ENCODE data around the gene ALPL. TPM values are rescaled to one million over a fixed set of nuclear protein-coding genes. Genes with fewer than 3 reads are reported as not detected.

ALPL gene
- total RNA-seq, 1 donor from 2014 or later = 13.1 TPM

DNA sequence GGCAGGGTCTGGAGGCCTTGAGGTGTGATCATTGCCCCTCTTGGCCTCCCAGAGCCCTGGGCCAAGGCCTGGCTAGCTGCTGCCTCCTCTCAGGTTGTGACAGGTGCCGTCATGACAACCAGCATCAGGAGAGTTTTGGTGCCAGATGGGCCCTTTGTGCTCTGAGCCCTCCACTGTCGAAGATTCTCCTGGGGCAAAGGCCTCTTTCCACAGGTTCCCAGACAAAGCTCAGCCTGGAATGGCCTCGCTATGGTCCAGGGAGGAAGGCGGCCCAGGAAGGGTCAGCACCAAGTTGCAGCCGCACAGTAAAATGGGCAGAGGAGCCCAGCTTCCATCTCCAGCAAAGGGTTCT, 78.4 kb downstream of the ALPL start:
- intact Hi-C loops (cut with micrococcal nuclease) = no loop called here
- ATAC-seq = no peak
- DNase-seq = no peak

DNA sequence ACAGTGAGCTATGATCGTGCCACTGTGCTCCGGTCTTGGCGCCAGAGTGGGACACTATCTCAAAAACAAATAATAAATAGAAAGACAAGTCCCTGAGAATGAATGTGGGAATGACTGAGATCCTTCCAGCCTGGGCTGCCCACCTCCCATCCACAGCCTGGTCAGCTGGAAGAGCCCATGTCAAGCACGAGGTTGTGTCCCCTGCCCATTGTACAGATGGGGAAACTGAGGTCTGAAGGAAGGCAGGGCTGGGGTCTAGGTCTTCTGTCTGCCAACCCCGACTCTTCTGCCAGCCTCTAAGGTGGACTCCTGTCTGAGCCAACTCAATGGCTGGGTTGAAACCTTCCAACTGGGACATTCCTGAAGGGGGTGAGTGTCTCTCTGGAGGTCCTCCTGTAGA, 80.4 kb downstream of the ALPL start:
- intact Hi-C loops (cut with micrococcal nuclease) = no loop called here
- no peak for DNase-seq
- no peak for ATAC-seq

DNA sequence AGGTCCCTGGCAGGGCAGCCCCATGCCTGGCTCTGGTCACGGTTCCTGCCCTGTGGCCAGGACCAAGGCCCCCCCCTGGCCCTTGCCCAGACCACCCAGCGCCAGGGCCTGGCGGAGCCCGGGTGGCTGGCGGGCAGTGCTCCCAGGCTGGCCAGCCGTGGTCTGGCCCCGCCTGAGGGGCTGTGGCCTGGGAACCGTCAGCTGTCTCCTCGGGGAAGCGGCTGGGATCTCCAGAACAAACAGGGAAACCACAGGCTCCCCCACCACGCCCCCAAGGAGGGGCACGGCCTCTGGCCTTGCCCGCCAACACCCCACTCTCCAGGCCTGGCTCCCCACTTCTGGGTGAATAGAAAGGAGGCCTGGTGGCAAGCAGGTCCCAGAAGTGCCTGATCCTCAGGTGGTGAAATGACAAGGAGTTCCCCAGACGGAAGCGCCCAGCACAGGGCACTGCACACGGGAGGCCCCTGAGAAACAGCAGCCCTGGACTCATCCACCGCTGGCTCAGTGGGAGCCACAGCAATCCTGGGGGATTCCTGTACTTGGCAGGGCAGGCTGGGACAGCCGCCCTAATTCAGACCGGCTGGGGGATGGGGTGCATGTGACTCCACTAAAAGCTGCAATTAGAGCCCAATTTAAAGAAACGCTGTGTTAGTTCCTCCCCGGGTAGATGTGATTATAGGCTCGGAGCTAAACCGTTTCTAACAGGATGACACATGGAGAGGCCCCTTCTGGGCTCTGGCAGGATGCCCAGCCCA, 81.1 kb downstream of the ALPL start:
- ATAC-seq (no peak), DNase-seq (no peak)
- intact Hi-C loops (cut with micrococcal nuclease) = no loop called here

DNA sequence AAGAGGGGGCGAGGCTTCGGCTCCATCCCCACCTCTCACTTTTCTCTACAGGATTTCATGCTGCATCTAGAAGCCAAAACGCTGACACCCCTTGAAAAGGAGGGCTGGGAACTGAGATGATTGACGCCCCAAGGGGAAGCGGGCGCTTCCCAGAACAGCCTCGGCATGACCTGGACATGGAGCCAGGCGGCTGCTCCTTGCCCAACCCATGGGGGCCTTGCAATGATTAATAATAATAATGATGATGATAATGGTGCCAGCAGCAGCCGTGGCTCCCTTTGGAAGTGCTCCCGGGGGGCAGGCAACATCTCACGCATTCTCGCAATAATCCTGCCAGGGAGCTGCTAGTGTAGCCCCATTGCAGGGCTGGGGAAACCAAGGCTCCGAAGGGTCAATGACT, 81.7 kb downstream of the ALPL start:
- intact Hi-C loops (cut with micrococcal nuclease) = no loop called here
- DNase-seq (no peak), ATAC-seq (no peak)

DNA sequence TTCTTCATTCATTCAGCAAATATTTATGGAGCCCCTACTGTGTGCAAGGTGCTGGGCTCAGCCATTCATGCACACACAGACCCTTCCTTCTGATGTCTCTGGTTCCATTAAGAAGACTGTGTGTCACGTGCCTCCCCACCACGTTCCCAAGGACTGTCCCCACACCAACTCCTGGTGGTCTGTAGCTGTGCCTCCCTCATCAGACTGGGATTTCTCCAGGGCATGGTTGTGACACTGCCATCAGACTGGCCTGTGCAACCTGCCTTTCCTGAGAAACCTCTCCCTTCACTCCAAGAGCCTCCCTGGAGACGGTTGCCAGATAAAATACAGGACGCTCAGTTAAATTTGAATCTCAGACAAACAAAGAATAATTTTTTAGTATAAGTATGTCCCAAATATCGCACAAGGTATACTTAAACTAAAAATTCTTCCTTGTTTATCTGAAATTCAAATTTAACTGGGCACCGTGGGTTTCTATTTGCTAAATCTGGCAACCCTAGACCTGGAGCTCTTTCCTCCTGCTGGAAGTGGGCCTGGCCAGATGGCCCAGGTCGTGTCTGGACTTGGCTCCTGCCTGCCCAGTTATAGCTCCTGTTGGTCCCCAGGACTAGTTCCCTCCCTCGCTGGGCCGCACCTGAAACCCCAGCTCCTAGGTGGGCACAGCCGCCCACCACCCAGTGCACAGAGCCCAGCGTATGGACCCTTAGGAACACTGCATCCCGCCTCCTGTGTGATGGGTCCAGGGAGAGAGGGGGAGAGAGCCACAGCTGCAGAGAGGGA, 83.1 kb downstream of the ALPL start:
- no peak for DNase-seq
- intact Hi-C loops (cut with micrococcal nuclease) = no loop called here
- no peak for ATAC-seq

DNA sequence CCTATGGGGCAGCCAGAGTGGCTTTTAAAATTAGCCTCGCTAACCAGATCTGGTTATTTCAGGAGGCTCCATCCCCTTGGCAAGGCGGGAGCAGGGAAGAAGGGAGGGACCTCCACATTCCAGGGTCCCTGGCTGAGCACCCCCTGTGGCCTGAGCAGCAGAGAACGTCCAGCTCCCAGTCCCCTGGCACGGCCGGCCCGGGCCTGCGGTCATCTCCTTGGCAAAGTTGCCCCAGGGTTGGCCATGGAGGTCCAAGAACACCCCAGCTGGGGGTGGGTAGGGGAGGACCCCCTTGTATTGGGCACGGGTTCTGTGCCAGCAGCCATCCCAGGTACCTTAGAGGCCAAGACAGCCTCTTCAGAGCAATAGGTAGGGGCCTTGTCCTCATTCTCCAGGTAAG, 84.0 kb downstream of the ALPL start:
- intact Hi-C loops (cut with micrococcal nuclease) = no loop called here
- no peak for DNase-seq
- ATAC-seq = no peak

DNA sequence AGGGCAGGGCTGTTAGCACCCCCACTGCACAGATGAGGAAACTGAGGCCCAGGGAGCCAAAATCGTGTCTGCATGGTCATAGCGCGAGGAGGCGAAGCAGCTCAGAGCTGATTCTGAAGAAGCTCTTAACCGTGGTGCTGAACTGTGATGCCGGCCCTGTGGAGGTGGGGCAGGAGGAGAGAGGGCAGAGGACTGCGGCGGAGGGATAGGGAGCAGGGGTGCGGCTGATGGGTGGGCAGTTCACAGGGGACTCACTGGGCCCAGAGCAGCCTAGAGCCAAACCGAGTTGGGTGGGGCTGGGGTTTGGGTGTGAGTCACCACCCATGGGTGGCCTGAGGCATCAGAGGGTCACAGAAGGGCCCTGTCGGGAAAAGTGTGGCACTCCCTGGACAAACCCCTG, 85.3 kb downstream of the ALPL start:
- intact Hi-C loops (cut with micrococcal nuclease) = no loop called here
- no peak for ATAC-seq
- no peak for DNase-seq

DNA sequence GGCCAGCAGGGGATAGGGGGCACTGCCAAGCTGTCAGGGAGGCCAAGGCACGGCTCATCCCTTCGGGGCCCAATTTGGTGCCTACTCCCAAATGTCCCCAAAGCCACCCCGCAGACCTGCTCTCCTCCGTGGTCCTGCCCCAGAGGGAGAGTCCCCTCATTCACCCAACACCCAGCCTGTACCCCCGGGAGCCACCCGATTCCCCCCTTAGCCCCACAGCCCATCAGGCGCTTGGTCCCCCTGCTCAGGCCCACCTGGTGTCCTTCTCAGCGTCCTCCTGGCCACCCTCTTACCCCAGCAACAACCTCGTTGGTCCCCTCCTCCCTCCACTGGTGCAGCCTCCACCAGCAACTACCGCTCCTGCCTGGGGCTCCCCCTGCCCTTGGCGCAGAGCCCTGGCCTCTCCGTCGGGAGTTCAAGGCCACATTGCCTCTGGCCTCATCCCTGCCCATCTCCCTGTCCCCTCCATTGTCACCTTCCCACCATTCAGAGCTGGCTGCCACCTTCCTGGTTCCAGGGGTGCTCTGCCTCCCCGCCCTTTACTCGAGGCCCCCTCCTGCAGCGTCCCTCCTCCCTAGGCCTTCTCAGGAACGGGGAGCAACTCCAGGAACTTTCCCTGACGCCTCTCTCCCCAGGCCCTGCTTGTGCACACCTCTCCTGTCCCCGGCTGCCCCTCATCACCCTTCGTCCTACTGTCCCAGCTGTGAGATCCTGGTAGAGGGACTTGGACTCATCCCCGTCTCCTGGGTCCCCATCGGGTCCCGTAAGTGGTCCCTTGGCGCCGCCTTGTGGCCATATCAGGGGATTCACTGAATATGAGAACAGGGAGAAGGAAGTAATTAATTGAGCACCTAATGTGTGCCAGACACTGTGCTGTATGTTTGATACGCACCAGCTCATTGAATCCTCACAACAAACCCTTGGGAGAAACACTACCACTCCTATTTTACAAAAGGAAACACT, 86.0 kb downstream of the ALPL start:
- ATAC-seq = peak; percentile 49
- peak; percentile 78 for DNase-seq
- intact Hi-C loops (cut with micrococcal nuclease) = no loop called here

DNA sequence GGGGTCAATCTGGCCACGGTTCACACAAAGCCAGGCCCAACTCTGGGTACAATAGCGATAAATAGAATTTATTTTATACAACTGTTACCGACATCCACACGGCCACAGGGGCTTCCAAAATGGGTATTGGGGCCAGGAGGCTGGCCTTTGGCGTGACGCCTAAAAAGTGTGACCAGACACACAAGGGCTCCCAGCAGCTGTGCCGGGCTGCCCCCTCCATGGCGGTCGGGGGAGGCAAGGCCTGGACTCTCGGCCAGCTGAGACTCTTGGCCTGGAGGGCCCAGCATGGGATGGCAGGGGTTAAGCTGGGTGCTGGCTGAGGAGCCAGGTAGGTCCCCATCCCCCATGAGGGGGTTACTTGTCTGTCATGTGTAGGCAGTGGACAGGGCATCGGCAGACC, 87.0 kb downstream of the ALPL start:
- intact Hi-C loops (cut with micrococcal nuclease) = no loop called here
- ATAC-seq (no peak), DNase-seq (no peak)

DNA sequence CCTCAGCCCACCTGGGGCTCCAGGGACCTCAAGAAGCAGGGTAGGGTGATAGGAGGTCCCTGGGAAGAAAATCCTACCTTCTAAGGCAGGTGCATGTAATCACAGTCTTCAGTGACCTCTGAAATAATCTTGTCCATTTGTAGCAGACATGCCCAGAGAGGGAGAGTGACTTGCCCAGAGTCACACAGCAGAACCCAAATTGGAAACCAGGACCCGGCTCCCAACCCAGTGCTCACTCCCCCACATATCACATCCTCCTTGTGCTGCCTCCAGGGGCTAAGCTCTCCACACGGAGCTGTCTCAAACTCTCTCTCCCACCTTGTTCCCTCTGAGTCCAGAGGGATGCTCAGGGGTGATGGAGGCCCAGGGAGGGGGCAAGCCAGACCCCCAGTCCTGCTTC, 87.4 kb downstream of the ALPL start:
- DNase-seq (no peak), ATAC-seq (no peak)
- intact Hi-C loops (cut with micrococcal nuclease) = no loop called here

DNA sequence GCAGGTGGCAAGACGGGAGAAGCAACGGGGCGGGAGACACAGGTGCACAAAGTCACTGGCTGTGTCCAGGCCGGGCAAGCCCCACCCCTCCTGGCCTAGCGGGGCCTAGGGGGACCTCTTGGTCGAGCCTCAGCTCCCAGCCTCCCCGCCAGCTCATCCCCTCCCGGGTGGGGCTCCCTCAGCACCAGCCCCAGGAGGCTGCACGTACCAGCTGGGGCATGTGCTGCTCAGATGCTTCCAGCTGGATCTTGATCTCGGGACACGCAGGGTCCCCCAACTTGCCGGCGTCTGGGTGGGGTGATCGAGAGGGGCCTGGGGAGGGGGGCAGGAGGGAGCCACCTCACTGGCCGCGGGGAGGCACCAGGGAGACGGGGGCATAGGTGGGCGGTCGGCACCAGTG, 88.5 kb downstream of the ALPL start:
- intact Hi-C loops (cut with micrococcal nuclease) = no loop called here
- no peak for ATAC-seq
- DNase-seq = no peak

DNA sequence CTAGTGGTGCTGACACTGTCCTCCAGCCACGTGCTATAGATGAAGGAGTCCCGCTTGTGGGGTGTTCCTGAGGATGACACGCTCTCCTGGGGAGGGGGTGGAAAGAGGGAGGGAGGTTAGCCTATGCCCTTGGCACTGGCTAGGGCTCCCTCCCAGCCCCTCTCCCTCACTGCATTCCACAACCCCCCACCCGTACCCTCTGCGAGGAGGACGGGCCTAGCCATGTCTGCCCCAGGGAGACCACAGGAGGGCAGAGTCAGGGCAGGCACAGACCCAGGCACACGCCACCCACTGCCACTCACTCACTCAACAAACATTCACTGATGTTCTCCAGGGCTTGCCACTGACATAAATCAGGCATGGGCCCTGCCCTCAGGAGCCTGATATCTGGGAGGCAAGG, 89.2 kb downstream of the ALPL start:
- no peak for ATAC-seq
- no peak for DNase-seq
- intact Hi-C loops (cut with micrococcal nuclease) = no loop called here

DNA sequence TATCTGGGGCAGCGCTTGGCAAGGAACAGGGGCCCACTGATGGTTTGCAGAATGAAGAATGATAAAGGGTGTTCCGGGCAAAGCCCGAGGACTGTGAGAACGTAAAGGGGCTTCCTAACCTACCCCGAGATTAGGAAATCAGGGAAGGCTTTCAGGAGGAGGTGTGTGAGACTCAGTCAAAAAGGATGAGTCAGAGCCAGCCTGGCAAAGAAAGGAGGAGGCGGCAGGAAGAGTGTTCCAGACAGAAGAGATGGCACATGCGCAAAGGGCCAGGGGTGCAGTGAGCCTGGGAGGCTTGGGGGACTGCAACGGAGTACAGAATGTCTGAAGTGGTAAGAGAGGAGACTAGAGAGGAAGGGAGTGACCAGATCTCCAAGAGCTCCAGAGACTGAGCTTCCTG, 89.7 kb downstream of the ALPL start:
- ATAC-seq = no peak
- DNase-seq = no peak
- intact Hi-C loops (cut with micrococcal nuclease) = no loop called here

DNA sequence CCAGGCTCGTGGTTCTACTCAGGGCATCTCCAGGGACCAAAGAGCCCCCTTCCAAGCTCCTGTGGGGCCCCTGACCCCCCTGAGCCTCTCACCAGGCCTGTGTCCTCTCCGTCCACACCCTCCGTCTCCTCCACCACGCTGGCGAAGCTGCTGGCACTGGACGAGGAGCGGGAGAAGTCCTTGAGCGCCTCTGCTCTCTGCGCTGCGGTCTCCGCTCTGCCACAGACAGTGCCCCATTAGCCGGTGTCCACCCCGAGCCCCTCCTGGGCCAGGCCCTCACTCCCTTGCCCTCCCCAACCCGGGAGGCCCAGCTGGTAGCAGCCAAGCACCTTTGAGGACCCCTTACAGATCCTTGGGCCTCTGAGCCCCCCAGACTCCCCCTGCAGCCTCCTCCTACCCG, 90.2 kb downstream of the ALPL start:
- ATAC-seq (no peak), DNase-seq (no peak)
- intact Hi-C loops (cut with micrococcal nuclease) = no loop called here

DNA sequence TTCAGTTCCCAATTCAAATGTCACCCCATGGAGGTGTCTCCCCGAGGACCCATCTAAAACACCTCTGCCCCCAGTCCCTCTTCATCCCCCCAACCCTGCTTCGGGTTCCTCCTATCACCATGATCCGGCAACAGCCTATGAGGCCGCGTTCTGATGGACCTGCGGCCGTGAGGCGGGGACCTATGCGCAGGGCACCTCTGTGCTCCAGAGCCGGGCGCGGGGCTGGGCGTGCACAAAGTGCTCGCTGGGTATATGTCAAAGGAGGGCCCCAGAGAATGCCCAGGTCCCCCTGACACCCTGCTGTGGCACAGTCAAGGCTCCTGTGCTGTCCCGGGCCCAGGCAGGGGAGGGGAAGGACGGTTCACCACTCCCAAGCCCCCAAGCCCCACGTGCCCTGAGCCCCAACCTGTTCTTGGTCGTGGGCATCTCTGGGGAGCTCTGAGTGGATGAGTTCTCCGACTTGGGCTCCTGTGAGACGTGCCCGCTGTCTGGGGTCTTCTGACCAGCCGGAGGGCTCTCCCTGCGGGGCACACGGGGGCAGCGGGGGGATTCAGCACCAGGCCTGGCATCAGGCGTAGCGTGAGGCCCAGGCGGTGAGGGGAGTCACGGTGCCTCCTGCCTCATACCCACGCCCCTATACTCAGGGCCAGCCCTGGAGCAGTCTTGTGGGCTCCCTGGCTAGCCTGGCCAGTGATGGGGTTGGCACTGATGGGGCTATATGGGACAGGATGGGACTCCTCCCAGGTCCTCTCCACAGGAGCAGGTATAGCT, 92.2 kb downstream of the ALPL start:
- ATAC-seq = no peak
- intact Hi-C loops (cut with micrococcal nuclease) = no loop called here
- no peak for DNase-seq

DNA sequence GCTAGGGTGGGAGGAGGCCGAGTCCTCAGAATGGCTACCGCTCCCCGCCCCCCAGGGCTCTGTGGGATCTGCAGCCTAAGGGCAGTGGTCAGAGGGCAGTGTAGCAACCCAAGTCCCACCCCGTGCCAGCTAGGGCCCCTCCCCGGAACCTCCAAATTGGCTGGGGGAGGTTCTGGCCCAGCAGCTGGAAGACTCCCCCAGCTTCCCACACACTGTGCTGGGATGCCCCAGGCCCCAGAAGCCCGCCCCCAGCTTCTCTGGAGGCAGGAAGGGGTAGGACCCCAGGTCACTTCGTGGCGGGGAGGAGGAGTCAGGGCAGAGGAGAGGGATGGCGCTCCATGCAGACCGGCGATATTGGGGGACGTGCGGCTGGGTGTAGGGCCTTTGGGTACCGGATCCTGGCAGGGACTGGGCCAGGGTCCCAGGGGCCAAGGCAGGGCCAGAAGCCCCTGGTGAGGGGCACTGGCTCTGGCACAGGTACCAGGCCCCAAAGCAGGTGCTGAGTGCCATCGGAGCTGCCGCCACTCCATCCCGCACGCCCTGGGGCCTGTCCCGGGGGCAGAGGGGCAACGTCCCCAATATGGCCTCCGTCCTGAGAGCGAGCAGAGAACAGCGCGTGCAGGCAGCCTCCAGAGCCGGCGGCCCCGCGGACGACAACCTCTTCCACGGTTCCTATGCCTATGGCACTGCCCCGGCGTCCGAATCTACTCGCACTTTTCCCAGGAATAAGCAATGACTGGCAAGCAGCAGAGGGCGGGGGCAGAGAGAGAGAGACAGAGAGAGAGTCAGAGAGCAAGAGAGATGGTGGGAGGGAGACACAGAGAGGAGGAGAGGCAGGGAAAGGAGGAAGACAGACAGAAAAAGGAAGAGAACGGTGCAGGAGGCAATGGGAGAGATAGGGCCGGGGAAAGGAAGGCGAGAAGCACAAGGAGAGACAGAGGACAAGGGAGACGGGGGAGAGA, 94.2 kb downstream of the ALPL start:
- DNase-seq (no peak), ATAC-seq (no peak)
- intact Hi-C loops (cut with micrococcal nuclease) = no loop called here

DNA sequence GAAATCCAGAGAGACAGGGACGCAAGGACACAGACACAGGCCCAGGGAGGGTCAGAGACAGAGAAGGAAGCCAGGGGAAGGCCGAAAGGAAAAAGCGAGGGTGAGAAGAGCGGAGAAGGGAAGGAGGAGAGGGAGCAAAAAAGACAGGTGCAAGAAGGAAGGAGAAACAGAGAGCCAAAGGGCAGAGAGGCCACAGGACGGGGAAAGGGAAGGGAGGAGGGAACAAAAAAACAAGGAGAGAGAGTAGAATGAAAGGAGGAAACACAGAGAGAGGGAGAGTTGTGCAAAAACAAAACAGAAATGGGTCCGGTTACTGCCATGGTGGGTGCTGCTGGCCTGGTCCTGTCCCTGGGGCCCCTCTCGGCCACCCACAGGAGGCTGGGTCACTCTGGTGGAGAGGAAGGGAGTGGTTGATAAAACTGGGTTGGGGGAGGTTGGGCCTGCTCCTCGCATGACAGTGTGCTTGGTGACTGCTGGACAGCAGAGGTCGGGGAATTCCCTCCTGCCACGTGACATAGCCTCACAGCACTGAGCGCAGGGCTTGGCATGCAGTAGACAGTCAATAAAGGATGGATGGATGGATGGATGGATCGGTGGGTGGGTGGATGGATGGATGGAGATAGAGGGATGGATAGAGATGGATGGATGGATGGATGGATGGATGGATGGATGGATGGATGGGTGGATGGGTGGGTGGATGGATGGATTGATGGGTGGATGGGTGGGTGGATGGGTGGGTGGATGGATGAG, 95.2 kb downstream of the ALPL start:
- no peak for DNase-seq
- intact Hi-C loops (cut with micrococcal nuclease) = no loop called here
- ATAC-seq = no peak
